ENCODE measurements around the gene PAFAH1B2.

Gene PAFAH1B2

DNA sequence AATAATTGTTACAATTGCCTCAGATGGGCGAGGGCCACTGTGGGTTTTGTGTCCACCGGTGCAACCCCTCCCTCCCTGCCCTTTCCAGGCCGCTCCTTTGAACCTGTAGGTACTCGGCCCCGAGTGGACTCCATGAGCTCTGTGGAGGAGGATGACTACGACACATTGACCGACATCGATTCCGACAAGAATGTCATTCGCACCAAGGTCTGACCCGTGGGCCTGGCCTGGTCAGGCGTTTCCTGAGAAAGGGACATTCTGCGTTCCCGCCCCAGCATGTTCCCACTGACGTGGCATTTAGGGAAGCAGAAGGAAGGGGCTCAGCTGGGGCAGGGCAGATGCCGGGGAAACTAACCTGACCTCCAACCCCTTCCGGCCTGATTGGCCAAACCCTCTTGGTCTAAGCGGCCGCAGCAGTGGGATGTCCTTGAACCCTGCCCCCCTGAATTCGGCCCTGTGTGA is 44.6 kb downstream of the PAFAH1B2 start:
- no peak for DNase-seq (ENCODE audit: low read depth in 3 of 3)

DNA sequence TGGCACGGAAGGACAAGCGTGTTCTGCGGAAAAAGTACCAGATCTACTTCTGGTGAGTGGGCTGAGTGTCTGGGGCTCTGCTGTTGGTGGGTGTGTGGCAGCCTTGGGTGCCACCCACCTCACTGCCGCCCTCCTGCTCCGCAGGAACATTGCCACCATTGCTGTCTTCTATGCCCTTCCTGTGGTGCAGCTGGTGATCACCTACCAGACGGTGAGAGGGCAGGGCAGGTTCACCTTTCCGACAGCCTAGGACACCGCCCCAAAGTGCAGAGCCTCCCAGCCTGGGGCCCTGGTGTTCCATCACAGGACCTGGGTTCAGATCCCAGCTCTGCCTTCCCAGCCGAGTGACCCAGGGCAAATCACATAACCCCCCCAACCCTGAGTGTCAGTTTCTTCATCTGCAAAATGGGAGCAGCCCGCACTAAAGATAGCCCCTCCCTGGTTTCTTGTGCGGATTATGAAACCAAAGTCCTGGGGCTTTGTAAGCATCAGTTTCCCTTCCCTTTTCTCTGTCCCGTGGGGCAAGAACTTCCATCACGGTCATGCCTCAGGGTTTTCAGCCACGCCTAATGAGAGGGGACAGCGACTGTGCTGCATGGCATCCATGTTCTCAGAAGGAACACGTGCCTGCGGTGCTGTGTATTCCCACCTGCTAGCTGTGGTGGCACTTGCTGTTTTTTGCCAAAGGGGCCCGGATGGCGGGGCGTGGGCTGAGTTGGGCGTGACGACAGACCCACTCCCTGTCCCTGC is 45.3 kb downstream of the PAFAH1B2 start:
- DNase-seq (ENCODE audit: low read depth in 3 of 3), result no peak

GRCh38 chr11:117189941-117190544 is 46.0 kb downstream of the PAFAH1B2 start:
- no peak for DNase-seq (ENCODE audit: low read depth in 3 of 3)

DNA sequence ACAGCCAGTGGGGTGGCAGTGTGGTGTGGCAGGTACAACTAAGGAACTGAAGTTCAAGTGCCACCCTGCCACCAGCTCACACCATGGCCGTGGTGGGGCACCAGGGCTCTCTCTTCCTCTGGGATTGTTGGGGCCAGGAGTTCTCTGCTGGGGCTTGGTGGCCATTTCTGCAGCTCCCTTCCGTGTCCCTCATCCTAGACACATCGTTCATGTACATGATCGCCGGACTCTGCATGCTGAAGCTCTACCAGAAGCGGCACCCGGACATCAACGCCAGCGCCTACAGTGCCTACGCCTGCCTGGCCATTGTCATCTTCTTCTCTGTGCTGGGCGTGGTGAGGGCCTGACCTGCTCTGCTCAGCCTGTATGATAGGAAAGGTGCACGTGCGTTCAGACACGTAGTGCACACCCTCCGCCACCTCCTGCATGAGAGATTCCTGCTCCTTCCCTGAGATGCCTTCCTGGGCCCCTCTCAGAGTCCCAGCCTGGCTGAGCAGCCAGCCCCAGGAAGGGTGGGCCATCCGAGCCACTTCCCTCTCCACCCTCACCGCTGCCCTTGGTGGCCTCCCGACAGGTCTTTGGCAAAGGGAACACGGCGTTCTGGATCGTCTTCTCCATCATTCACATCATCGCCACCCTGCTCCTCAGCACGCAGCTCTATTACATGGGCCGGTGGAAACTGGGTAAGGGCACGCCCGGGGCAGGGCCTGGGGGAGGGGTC is 47.8 kb downstream of the PAFAH1B2 start:
- DNase-seq (ENCODE audit: low read depth in 3 of 3), result no peak

- no peak for DNase-seq (ENCODE audit: low read depth in 3 of 3)
These were observed 48.4 kb downstream of the PAFAH1B2 start for GRCh38 chr11:117192401-117192875.

- no peak for DNase-seq (ENCODE audit: low read depth in 3 of 3)
These were observed 49.3 kb downstream of the PAFAH1B2 start for GRCh38 chr11:117193130-117194020.

DNA sequence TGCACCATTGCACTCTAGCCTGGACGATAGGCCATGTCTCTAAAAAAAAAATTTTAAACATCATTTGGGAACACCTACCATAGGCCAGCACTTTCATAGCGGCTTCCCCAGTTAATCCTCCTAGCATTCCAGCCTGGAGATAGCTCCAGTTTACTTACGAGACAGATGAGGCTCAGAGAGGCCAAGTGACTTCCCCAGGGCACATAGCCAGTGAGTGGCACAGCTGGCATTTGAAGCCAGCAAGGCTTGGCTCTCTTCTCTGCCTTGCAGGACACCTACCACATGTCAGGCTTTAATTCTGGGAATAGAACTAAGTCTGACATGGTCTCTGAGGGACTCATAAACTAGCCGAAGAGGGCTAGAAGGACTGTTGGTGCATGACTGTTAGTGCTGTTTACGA is 50.2 kb downstream of the PAFAH1B2 start:
- no peak for DNase-seq (ENCODE audit: low read depth in 3 of 3)

- no peak for DNase-seq (ENCODE audit: low read depth in 3 of 3)
These were observed 51.2 kb downstream of the PAFAH1B2 start for GRCh38 chr11:117195258-117195657.

DNA sequence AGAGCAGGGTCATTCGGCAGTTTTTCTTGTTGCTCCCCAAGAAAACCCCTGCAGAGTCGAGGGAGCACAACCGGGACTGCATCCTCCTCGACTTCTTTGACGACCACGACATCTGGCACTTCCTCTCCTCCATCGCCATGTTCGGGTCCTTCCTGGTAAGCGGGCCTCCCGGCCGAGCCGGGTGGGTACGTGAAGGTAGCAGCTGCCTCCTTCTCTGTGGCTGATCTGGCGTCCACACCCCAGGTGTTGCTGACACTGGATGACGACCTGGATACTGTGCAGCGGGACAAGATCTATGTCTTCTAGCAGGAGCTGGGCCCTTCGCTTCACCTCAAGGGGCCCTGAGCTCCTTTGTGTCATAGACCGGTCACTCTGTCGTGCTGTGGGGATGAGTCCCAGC is 51.7 kb downstream of the PAFAH1B2 start:
- DNase-seq (ENCODE audit: low read depth in 3 of 3), result no peak

GRCh38 chr11:117197006-117197405 is 52.9 kb downstream of the PAFAH1B2 start:
- no peak for DNase-seq (ENCODE audit: low read depth in 3 of 3)

DNA sequence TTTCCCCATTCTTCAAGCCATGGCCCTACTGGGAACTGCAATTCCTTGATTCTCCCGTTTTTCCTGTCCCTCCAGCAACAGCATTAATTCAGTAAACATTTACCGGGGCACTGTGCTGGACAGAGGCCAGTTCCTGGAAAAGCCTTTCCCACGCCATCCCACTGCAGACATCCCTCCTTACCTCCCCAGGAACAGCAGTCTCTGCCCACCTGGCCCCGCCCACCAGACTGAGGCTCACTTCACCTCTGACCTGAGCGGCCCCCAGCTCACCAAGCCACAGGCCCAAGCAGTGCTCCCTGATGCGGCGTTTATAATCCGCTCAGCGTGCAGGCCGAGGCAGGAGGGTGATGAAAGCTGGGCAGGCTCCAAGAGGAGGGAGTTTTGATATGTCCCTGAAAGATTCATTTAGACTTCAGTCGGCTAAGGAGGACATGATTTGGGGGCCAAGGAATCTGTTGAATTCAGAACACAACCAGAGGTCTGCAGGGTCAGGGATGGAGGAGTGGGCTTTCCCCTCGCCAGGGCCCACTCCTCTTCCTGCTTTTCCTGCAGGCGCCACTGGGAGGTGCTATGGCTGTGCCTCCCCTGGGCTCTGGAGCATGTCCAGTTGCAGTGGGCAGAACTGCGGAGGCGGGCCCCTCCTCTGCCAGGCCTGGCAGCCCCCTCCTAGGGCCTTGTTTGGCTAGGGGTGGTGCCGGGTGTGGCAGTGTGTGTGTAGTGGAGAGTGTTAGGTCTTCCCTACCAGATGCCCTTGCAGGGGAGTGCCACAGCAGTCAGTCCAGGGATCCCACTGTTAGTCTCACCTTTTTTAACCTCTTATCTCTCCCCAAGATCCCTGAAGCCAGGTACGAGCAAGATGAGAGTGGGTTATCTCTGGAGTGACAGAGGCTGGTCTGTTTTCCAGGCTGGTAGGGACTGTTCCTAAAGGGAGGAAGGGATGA is 53.7 kb downstream of the PAFAH1B2 start:
- no peak for DNase-seq (ENCODE audit: low read depth in 3 of 3)

DNA sequence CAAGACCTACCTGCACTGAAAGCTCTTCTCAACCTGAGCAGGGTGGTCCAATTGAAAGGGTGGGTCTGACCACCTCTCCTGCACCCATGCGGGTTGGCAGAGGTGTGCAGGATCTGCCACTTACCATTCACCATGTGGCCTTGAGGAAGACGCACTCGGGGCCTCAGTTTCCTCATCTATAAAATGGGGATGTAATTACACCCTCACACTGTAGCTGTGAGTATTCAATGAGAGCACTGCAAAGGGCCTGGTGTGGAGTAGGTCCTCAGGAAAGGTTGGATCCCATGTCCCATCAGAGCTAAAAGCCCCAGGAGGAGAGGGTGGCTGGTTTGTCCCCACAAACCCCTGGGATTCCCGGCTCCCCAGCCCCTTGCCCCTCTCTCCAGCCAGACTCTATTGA is 54.5 kb downstream of the PAFAH1B2 start:
- DNase-seq (ENCODE audit: low read depth in 3 of 3), result no peak

- DNase-seq (ENCODE audit: low read depth in 3 of 3), result no peak
These were observed 55.2 kb downstream of the PAFAH1B2 start, which contains the start of gene TAGLN for GRCh38 chr11:117199053-117199915. TAGLN (plus strand) TSS chr11:117199370; CDS start chr11:117203014, 3,644 bp downstream.

DNA sequence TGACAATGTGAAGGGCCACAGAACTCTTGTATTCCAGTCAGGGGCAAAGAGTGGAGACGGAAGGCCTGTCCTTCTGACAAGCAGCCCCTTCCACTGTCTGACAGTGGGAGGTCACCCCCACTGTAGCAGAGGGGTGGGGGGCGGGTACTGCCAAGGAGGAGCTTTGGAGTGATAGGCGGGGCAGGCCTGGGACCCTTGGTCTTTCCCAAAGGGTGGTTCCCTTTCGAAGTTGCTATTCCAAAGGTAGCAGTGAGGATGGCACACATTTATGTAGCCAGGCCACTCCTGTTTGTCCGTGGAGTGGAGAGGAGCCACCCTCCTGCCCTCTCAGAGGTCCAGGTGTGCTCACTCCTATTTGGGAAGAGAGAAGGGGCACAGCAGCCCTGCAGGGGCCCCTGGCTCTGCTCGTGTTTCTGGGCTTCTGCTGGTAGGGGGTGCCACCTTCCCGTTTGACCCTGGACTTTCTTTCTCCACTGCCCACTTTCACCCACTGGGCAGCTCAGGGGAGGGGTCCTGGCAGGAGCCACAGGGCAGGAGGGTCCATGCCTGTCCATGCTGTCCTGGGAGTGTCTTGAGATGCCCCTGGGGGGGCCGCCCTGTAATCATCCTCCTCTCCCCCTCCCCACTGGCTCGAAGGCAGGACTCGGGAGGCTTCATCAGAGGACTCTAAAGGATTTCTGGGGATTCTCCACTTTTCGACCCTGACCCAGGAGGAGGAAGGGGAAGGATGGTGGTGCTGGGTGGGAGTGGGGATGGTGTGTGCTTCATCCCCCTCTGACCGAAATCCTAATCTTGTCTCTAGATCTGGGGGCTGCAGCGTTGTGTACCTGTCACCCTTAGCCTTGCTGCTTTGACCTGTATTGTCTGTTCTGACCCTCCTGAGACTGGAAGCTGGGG is 56.1 kb downstream of the PAFAH1B2 start:
- no peak for DNase-seq (ENCODE audit: low read depth in 3 of 3)

DNA sequence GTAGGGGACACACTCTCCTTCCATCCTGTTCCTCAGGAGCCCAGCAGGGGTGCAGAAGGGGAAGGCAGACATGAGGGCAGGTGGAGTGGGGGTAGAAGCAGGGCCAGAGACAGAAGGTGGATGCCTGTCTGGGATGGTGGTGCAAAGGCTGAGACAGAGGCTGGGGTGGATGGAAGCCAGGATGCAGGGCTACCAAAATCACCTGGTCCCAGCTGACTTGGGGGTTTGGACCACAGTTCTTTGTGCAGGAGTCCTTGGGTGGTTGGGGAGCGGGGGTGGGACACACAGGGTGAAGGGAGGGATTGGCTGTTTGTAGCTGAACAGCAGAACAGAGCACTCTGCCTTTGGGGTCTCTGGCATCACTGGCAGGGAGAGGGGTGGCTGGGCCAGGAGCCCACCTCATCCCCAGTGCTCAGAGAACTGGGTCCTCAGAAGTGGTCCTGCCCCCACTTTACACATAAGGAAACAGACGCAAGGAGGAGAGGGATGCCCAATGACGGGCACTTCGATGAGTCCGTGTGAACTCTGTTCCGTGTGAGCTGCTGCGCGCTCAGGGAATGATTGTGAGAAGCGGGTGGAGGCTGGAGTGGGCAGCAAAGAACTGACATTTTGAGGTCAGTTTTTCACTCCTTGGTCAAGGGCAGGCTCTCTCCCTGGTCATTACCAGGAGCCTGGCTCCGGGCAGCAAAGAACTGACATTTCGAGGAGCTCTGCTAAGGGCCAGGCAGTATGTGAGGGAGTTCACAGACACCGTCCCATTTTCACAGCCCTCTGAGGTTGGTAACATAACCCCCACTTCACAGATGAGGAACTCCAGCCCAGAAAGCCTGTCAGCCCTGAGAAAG is 56.9 kb downstream of the PAFAH1B2 start:
- DNase-seq (ENCODE audit: low read depth in 3 of 3), result no peak

- DNase-seq (ENCODE audit: low read depth in 3 of 3), result no peak
These were observed 57.7 kb downstream of the PAFAH1B2 start for GRCh38 chr11:117201658-117202305.
